Erythroblast (primary cell): ENCODE measurements around the gene ZNRF3.

Experiments used
- GATA1 ChIP-seq: IDR thresholded peaks from 2 replicates; pipeline ENCODE4 v1.6.1; 2011; ENCODE audit warnings: low read depth, mild to moderate bottlenecking, control low read depth, low read length, moderate library complexity
- POLR2A ChIP-seq: IDR thresholded peaks from 2 replicates; pipeline ENCODE4 v1.6.1; 2011; ENCODE audit warnings: mild to moderate bottlenecking, low read length

DNA sequence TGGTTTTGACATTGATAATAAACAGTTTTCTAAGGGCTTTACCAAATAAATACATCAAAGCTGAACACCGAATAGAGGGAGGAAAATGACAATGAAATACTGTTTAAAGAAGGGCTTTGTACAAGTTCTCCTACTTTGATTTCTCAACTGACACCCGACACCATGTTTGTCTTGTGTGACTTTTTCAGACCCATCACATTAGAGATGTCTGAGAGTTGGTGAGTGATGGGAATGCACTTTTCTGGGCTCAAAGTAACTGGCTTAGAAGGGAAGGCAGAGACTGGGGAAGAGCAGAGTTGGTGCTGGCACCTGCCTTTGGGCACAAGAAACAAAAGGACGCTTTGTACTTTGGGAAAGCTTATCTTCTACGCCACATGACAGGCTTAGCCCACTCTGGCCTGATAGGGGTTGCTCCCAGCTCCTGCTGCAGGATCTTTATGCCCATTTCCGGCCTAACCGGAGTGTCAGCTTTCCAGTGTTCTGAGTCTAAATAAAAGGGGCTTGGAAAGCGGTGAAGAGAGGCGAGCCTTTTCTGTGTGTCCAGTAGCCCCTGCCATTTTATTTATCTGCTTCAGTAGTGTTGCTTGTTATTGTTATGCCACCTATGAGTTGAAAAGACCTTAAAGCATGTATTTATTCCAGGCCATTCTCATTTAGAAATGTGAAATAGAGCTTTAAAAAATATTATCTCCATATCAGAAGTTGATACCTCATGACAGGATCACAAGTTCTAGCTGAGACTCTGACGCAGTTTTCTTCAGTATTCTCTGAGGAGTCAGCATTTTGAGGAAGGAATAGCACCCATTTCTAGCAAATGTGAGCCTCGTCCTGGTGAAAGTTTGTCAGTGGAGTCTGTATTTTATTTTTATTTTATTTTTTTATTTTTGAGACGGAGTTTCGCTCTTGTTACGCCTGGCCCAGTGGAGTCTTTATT is 213.6 kb downstream of the ZNRF3 start:
- TF ChIP-seq POLR2A, result peak; percentile 80
- no peak for TF ChIP-seq GATA1
